Measurements from ENCODE around the gene SNAI3. TPM values are rescaled to one million over a fixed set of nuclear protein-coding genes. Genes with fewer than 3 reads are reported as not detected.

Gene SNAI3
- total and polyA plus RNA-seq, 4 donors = 1.1 to 3.8 (median 2.9) TPM

GRCh38 chr16:88685156-88686061, 898 bp downstream of the SNAI3 start:
- DNase-seq (no peak), ATAC-seq (ENCODE audit: insufficient read depth, low FRiP score) (no peak)
- no peak overlapping the region for H3K27ac ChIP-seq (ENCODE audit: low read depth in 1 of 2, low read length in 1 of 2)
- H3K9me3 ChIP-seq (ENCODE audit: control insufficient read depth in 4 of 4, insufficient read depth in 3 of 4, low read length in 3 of 4) = no peaks in the 10 kb centered on the region
- H3K36me3 ChIP-seq (ENCODE audit: control insufficient read depth in 4 of 4, insufficient read depth in 4 of 4, low read length in 4 of 4) = no peaks in the 10 kb centered on the region
- no peak for TF ChIP-seq CTCF (IDR thresholded peaks at IDR 0.05; ENCODE audit: control extremely low read depth, extremely low read depth)
- H3K9ac ChIP-seq (ENCODE audit: insufficient read depth in 1 of 2, low read length in 2 of 2) = no peak overlapping the region
- peaks cover 0 to 10% (median 0%) of the 10 kb centered on the region in 5 donors for H3K4me1 ChIP-seq (ENCODE audit: control insufficient read depth in 5 of 5, insufficient read depth in 5 of 5, low read length in 5 of 5)
- no peak overlapping the region for H3K4me3 ChIP-seq
- peaks cover 0 to 52% (median 37%) of the 10 kb centered on the region in 3 donors for H3K27me3 ChIP-seq (ENCODE audit: control insufficient read depth in 3 of 3, insufficient read depth in 3 of 3, low read length in 2 of 3)
- WGBS, 2 donors = 6 to 7% methylated on average over 33 of the region's 33 CpGs

DNA sequence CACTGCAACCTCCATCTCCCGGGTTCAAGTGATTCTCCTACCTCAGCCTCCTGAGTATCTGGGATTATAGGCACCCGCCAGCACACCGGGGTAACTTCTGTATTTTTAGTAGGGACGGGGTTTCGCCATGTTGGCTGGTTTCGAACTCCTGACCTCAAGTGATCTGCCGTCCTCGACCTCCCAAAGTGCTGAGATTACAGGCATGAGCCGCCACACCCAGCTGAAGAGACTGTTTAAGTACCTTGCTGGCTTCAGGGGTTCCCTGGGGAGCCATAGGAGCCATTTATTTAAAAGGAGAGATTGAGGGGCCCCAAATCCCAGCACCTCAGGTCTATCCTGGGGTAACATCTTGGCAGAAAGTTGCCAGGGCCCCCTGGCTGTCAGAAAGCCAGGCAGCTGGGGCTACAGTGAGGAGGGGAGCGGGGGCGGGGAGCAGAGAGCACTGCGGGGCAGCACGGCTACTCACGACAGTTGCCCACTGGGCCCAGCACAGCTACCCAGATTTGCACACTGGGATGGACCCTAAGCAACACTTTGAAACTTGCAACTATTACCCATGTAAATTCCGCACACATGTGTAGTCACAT, 1.6 kb downstream of the SNAI3 start:
- no peaks in the 10 kb centered on the region for H3K36me3 ChIP-seq (ENCODE audit: control insufficient read depth in 4 of 4, insufficient read depth in 4 of 4, low read length in 4 of 4)
- H3K4me3 ChIP-seq = no peak overlapping the region
- ATAC-seq (ENCODE audit: insufficient read depth, low FRiP score) (no peak), DNase-seq (no peak)
- no peak overlapping the region for H3K27ac ChIP-seq (ENCODE audit: low read depth in 1 of 2, low read length in 1 of 2)
- 68 to 70% methylated on average over 15 of the region's 15 CpGs for WGBS, 2 donors
- no peaks in the 10 kb centered on the region for H3K9me3 ChIP-seq (ENCODE audit: control insufficient read depth in 4 of 4, insufficient read depth in 3 of 4, low read length in 3 of 4)
- H3K4me1 ChIP-seq (ENCODE audit: control insufficient read depth in 5 of 5, insufficient read depth in 5 of 5, low read length in 5 of 5) = peaks cover 0 to 10% (median 0%) of the 10 kb centered on the region in 5 donors
- H3K9ac ChIP-seq (ENCODE audit: insufficient read depth in 1 of 2, low read length in 2 of 2) = no peak overlapping the region
- TF ChIP-seq CTCF (IDR thresholded peaks at IDR 0.05; ENCODE audit: control extremely low read depth, extremely low read depth) = no peak
- peaks cover 0 to 52% (median 37%) of the 10 kb centered on the region in 3 donors for H3K27me3 ChIP-seq (ENCODE audit: control insufficient read depth in 3 of 3, insufficient read depth in 3 of 3, low read length in 2 of 3)

- ATAC-seq (ENCODE audit: insufficient read depth, low FRiP score) (no peak), DNase-seq (peak in 1 of 3 donors; percentile 20)
- WGBS, 2 donors = 23 to 33% methylated on average over 21 of the region's 21 CpGs
Measured at GRCh38 chr16:88681709-88682451, 4.4 kb downstream of the SNAI3 start.

More at GRCh38 chr16:88681709-88682451, 4.4 kb downstream of the SNAI3 start:
- Histone ChIP-seq H3K36me3 (ENCODE audit: control insufficient read depth in 4 of 4, insufficient read depth in 4 of 4, low read length in 4 of 4) (no peaks in the 10 kb centered on the region), H3K9ac (ENCODE audit: insufficient read depth in 1 of 2, low read length in 2 of 2) (no peak overlapping the region), H3K27ac (ENCODE audit: low read depth in 1 of 2, low read length in 1 of 2) (peak overlapping the region in 1 of 2 donors; percentile 60), H3K4me1 (ENCODE audit: control insufficient read depth in 5 of 5, insufficient read depth in 5 of 5, low read length in 5 of 5) (peaks cover 0 to 9% (median 0%) of the 10 kb centered on the region in 5 donors), H3K27me3 (ENCODE audit: control insufficient read depth in 3 of 3, insufficient read depth in 3 of 3, low read length in 2 of 3) (peaks cover 0 to 37% (median 23%) of the 10 kb centered on the region in 3 donors), H3K9me3 (ENCODE audit: control insufficient read depth in 4 of 4, insufficient read depth in 3 of 4, low read length in 3 of 4) (no peaks in the 10 kb centered on the region), H3K4me3 (no peak overlapping the region)
- TF ChIP-seq CTCF (IDR thresholded peaks at IDR 0.05; ENCODE audit: control extremely low read depth, extremely low read depth) = no peak

Measured in lung (tissue), 12 donors.